K562 (cell line): ENCODE data around the gene ACTA2.

Experiments used
- BRD4 ChIP-seq: fragments of 200-600 bp; sonication (generic); IDR thresholded peaks from 2 replicates; pipeline ENCODE4 v1.6.1; 2017; ENCODE audit warnings: inconsistent platforms
- JUNB ChIP-seq: fragments of 450-650 bp; formaldehyde crosslinking; conservative IDR thresholded peaks from 2 replicates; pipeline ENCODE4 v1.4.0; 2020; ENCODE audit warnings: mild to moderate bottlenecking
- KLF1 ChIP-seq: fragments of 450-650 bp; IDR thresholded peaks from 2 replicates; pipeline ENCODE4 v1.6.1; 2016; ENCODE audit warnings: missing genetic modification characterization, missing compliant biosample characterization
- POLR2A ChIP-seq: fragments of 450-650 bp; conservative IDR thresholded peaks from 2 replicates; pipeline ENCODE4 v1.6.1; 2016
- SMARCA5 ChIP-seq: fragments of 450-650 bp; IDR thresholded peaks from 2 replicates; pipeline ENCODE4 v1.6.1; 2016
- ZNF175 ChIP-seq: fragments of 200-800 bp; sonication (Bioruptor generic); IDR thresholded peaks from 2 replicates; pipeline ENCODE4 v1.6.1; 2016; ENCODE audit warnings: low read depth, mild to moderate bottlenecking, missing genetic modification characterization, missing compliant biosample characterization
- ZNF561 ChIP-seq: fragments of 450-650 bp; formaldehyde crosslinking; conservative IDR thresholded peaks from 2 replicates; pipeline ENCODE4 v1.4.0; 2020; ENCODE audit warnings: mild to moderate bottlenecking, moderate library complexity
- ZNF589 ChIP-seq: fragments of 200-800 bp; sonication (Bioruptor generic); IDR thresholded peaks from 2 replicates; pipeline ENCODE4 v1.6.1; 2016; ENCODE audit warnings: low read depth, missing genetic modification characterization, missing compliant biosample characterization
- TF ChIP-seq, protein P1 (sequence below), 3 experiments: IDR thresholded peaks in 2 of 3; conservative IDR thresholded peaks in 1 of 3; 2 replicates each; pipeline ENCODE4 v1.5.1; 2011 to 2012; ENCODE audit warnings: low read length in 3 of 3, mild to moderate bottlenecking in 3 of 3, control low read depth in 2 of 3, improper control_type of control experiment in 1 of 3, inconsistent platforms in 1 of 3, low read depth in 1 of 3, mixed read lengths in 1 of 3, moderate library complexity in 1 of 3; ENCODE audit not compliant: insufficient read depth in 2 of 3

DNA sequence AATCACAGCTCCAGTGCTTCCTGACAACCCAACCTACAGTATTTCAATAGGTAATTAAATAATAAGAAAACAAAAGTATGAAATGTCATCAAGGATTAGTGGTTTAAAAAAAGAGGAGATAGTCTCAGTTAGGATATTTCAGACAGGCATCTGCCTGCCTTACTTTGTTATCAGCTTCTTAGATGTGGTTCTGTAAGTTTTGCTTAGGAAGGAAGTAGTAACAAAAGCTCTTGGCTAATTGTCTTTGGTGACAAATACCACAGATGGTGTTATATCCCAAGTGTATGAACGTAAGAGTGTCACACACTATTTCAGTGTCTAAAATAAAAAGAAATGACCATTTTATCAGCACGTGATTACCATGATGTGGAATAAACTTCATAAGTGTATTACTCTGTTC is 9.8 kb upstream of the ACTA2 start:
- TF ChIP-seq, protein P1, sequence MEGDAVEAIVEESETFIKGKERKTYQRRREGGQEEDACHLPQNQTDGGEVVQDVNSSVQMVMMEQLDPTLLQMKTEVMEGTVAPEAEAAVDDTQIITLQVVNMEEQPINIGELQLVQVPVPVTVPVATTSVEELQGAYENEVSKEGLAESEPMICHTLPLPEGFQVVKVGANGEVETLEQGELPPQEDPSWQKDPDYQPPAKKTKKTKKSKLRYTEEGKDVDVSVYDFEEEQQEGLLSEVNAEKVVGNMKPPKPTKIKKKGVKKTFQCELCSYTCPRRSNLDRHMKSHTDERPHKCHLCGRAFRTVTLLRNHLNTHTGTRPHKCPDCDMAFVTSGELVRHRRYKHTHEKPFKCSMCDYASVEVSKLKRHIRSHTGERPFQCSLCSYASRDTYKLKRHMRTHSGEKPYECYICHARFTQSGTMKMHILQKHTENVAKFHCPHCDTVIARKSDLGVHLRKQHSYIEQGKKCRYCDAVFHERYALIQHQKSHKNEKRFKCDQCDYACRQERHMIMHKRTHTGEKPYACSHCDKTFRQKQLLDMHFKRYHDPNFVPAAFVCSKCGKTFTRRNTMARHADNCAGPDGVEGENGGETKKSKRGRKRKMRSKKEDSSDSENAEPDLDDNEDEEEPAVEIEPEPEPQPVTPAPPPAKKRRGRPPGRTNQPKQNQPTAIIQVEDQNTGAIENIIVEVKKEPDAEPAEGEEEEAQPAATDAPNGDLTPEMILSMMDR (IDR thresholded peaks at IDR 0.05 in 2 of 3, conservative IDR thresholded peaks at IDR 0.05 in 1 of 3; ENCODE audit: insufficient read depth in 2 of 3, low read depth in 1 of 3, low read length in 3 of 3): no peak
- TF ChIP-seq ZNF175 (no peak), ZNF561 (CRISPR knock-in tag) (no peak), BRD4 (no peak), POLR2A (no peak), KLF1 (tag) (no peak), JUNB (CRISPR knock-in tag) (no peak), ZNF589 (CRISPR knock-in tag) (no peak), SMARCA5 (no peak)
